GM12872 (cell line): ENCODE measurements around the gene SPON2.

ENCODE experiments used
- TF ChIP-seq, protein P1 (sequence below): IDR thresholded peaks from 3 replicates; pipeline ENCODE4 v1.5.1; 2011; ENCODE audit warnings: low read depth, mild to moderate bottlenecking, low read length, moderate library complexity; ENCODE audit not compliant: insufficient read depth

SPON2 gene

DNA sequence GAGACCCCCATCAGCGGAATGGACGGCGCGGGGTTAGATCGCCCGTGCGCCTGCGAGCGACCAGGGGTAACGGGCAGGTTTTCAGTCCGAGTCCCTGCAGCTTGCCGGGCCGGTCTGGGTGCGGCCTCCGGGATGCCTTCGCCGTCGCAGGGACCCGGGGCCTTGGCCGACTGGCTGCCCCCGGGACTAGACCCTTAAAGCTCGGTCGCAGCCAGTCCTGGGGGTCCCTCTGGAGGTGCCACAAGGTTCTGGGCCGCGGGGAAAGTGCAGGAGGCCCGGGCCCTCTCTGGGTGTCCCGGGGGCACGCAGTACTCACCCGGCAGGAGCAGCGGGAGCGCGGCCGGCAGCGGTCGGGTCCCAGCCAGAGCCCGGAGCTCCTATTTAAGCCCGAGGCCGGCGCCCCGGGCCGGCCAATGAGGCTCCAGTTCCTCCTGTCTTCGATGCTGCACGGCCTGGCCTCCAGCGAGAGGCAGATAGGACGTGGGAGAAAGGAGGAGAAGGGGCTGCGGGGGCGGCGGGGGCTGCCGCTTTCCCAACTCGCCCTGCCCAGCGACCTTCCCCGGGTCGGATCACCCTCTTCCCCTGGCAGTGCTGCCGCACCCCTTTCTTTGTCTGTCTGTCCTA is at the start of gene SPON2:
TSS of gene SPON2 (minus strand) at position 356 of the 624 bp plus-strand sequence.
- TF ChIP-seq, protein P1, sequence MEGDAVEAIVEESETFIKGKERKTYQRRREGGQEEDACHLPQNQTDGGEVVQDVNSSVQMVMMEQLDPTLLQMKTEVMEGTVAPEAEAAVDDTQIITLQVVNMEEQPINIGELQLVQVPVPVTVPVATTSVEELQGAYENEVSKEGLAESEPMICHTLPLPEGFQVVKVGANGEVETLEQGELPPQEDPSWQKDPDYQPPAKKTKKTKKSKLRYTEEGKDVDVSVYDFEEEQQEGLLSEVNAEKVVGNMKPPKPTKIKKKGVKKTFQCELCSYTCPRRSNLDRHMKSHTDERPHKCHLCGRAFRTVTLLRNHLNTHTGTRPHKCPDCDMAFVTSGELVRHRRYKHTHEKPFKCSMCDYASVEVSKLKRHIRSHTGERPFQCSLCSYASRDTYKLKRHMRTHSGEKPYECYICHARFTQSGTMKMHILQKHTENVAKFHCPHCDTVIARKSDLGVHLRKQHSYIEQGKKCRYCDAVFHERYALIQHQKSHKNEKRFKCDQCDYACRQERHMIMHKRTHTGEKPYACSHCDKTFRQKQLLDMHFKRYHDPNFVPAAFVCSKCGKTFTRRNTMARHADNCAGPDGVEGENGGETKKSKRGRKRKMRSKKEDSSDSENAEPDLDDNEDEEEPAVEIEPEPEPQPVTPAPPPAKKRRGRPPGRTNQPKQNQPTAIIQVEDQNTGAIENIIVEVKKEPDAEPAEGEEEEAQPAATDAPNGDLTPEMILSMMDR = no peak

DNA sequence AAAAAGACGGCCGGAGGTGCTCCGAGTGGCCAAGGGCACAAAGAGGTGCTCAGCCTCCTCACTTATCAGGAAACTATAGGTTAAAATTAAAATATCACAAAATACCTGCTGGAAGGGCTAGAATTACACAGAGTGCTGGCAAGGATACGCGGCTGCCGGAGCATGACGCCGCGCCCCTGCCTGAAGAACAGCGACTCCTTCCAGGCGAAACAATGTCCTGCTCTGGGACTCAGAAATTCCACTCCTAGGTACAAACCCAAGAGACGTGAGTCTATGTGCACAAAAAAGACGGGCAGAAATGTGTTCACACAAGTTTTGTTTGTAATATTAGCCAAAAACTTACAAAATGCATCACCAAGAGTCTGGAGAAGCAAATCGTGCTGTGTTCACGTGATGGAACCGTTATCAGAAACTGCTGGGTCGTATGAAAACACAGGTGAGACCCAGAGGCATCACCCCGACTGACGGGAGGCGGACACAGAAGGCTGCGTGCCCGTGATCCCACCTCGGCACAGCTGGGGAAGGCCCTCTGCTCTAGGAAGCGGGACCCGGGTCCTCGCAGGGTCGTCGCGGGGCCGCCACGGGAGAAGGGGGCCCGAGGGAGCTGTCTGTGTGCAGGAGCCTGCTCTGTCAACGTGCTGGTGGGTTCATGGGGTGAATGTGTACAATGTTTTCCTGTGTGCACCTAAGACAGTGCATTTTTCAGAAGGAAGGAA is 48.9 kb upstream of the SPON2 start:
- TF ChIP-seq, protein P1 = no peak

DNA sequence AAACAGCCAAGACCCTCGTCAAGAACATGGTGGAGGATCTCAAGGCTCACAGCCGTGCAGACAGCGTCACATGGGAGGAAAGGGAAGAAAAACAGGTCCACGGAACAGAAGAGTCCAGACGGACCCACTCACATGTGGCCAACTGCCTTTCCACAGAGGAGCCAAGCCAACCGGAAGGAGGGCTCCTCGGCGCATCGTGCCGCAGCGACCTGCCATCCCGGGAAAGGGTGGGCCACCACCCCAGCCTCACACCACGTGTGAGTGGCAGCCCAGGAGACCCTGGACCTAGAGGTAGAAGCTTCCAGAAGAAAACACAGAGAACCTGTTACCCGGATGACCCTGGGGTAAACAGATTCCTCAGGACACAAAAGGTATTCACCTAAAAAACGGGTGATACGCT is 48.2 kb upstream of the SPON2 start:
- TF ChIP-seq, protein P1 = no peak

DNA sequence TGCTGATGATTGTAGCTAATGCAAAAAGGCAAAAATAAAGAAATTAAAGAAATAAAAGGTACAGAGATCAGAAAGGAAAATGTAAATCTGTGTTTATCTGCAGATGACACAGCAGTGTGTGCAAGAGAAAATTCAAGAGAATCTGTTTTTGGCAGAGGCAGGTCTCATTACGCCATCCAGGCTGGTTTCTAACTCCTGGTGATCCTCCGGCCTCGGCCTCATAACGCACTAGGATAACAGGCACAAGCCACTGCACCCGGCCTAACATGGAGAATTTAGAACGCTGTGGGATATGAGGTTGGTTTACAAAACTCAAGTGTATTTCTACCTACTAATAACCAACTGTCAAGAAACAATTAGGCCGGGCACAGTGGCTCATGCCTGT is 47.2 kb upstream of the SPON2 start:
- TF ChIP-seq, protein P1 = no peak

DNA sequence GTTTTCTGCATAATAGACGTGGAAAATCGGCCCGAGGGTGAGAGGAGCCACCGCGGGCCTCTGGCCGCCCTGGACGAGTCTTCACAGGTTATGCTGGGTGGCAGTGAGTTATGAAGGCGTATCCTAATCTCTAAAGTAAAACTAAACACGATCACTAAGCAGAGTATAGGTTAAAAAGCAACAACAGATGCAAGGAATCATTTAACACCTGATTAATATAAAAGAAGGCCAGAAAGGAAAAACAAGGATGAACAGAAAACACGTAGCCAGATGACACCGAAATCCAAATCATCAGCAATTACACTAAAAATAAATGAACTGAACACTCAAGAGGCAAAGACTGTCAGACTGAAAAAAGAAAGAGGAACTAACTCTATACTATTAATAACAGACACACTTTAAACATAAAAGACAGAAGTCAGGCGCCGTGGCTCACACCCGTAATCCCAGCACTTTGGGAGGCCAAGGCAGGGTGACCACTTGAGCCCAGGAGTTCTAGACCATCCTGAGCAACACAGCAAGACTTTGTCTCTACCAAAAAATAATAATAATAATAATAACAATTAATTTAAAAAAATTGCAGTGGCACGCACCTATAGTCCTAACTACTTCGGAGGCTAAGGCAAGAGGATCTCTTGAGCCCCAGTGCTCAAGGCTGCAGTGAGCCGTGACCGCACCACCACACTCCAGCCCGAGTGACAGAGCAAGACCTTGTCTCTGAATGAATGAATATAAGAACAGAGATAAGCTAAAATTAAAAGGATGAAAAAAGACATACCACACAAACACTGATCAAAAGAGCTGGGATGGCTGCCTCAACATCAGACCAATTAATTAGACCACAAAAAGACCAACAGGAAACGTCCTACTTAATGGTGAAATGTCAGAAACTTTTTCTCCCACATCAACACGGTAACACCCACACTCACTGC is 46.5 kb upstream of the SPON2 start:
- TF ChIP-seq, protein P1 = no peak

DNA sequence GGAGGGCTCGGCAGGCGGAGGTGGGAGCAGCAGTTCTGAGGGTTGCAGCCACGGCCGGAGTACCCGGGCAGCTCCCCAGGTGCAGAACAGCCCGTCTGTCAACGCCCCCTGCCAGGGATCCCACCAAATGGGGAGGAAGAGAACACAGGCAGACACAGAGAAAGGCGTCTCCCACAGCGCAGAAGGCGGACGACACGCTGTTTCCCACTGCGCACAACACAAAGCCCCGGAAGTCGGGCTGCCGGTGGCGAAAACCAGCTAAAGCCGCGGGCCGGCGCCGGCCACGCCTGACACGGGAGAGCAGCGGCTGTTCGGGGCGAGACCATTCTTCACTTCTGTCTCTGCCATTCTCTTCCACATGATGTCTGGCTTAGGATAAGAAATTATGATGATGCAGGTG is 45.0 kb upstream of the SPON2 start:
- TF ChIP-seq, protein P1 = no peak

DNA sequence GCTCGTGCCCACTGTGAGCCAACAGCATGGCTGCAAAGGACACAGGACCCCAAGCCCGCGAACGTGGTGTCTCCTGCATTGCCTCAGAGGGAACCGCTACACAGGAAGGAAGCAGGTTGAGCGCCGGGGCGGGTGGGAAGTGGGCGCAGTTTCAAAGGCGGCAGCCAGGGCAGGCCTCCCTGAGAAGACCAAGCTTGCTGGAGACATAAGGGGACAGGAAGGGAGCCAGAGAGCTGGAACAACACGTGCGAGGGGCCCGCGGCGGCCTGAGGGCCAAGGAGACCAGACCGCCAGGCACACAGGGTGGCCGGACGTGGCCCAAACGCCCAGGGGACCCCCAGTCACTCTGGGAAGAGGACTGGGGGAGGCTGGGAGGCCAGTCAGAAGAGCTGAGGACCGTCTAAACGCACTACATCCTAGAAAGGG is 44.5 kb upstream of the SPON2 start:
- TF ChIP-seq, protein P1 = no peak
